GM18867 (cell line): ENCODE measurements around the gene CFAP410.
"Not testable (repeated sequence)": the region's sequence is repeated elsewhere in the genome, so short reads cannot be mapped to it uniquely, and the experiment has no call there.

ENCODE experiments used
- ATAC-seq: cut with Tn5 transposase; IDR thresholded peaks from one replicate; pipeline ENCODE4 v1.9.1; 2021; ENCODE audit warnings: mild to moderate bottlenecking, moderate library complexity; ENCODE audit not compliant: unreplicated experiment

The CFAP410 gene

DNA sequence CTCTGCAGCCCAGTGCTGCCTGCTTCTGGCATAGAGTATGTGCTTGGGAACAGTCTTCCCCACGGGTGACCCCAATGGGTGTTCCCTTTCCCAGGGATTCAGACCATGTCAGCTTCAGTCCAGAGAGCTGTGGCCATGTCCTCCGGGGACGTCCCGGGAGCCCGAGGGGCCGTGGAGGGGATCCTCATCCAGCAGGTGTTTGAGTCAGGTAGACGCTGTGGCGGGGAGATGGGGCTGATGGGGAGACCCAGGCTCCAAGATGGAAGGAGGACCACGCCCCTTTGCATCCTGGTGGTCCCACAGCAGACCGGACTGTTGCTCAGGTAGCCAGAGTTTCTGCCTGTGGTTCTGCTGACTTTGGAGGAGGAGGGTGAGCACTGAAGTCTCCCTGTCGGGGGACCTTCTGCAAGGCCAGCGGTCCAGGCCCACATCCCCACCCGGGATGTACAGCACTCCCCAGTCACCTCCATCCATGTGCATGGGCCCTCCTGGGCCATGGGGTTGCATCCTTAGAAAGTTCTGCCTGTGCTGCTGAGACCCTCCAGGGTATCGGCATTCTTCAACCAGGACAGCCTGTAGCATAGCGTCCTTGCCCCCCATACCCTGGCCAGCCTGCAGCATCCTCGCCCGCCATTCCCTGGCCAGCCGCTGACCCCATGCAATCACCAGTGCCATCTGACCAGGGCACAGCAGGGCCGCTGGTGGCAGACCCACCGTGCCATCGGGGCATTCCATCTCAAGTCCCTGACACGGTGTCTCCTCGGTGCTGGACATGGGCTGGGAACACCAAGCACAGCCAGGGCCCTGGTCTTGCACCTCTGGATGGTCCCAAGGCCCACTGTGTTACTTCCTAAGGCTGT, 50.7 kb downstream of the CFAP410 start:
- ATAC-seq: no peak

DNA sequence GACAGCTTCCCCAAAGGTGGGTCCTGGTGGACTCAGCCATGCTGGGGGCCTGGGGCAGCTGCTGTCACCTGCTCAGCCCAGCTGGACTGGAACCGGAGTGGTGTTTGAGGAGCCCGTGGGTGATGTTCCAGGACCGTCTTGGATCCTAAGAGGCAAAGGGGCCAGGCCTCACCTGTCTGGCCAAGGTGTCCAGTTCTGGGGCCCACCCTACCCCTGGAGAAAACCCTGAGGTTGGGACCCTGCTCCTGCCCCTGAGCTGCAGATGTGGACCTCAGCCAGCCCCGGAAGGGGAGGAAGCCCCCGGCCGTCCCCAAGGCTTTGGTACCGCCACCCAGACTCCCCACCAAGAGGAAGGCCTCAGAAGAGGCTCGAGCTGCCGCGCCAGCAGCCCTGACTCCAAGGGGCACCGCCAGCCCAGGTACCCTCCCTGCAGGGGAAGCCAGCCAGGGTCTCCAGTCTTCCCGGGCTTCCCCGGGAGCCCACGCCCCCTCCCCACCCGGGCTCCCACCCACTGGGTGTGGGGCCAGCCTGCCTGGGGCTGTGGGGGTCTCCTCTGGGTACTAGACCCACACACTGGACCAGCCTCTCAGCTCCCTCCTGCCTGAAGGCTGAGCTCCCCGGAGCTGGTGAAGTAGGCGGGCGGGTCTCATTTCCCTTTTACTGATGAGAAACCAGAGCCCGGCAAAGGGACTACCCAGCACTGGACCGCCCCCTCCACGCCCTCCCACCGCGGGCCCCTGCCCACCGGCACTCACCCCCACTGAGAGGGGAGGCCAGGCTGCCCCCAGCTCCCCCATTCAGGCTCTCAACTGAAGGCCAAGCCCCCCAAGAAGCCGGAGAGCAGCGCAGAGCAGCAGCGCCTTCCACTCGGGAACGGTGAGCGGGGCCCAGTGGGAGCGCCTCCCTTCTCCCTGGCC, 52.2 kb downstream of the CFAP410 start:
- no peak for ATAC-seq

- ATAC-seq: no peak
These were observed 53.0 kb downstream of the CFAP410 start for GRCh38 chr21:44286086-44286715.

GRCh38 chr21:44285138-44285992, 53.8 kb downstream of the CFAP410 start, which contains the start of gene AIRE:
TSS of gene AIRE (plus strand) at chr21:44285876. CDS start at chr21:44286007, 131 bp downstream.
- no peak for ATAC-seq

- ATAC-seq: no peak
These were observed 55.2 kb downstream of the CFAP410 start for GRCh38 chr21:44283948-44284347.

DNA sequence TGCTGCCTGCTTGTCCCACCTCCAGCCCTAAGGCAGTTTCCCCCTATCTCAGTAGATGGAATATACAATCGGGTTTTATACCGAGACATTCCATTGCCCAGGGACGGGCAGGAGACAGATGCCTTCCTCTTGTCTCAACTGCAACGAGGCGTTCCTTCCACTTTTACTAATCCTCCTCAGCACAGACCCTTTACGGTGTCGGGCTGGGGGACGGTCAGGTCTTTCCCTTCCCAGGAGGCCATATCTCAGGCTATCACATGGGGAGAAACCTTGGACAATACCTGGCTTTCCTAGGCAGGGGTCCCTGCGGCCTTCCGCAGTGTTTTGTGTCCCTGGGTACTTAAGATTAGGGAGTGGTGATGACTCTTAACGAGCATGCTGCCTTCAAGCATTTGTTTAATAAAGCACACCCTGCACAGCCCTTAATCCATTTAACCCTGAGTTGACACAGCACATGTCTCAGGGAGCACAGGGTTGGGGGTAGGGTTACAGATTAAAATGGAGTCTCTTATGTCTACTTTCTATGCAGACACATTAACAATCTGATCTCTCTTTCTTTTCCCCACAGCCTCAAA, 55.9 kb downstream of the CFAP410 start:
- ATAC-seq: not testable (repeated sequence)

DNA sequence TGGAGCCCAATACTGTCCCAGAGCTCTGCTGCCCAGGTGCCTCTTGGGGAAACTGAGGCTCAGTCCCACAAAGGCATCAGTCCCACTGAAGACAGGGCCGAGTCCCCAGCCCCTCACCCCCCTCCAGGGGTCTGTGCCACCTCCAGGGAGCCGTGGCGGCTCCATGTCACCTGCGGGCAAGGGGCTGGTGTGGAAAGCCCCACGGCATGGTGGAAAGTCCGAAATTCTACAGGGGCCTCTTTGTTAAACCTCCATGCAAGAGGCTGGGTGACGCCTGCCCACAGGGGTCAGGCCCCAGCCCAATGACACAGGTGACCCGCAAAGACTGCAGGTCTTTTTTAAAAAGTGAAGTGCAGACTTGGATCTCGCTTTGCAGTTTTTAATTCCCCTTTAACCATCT, 56.8 kb downstream of the CFAP410 start:
- ATAC-seq: no peak

DNA sequence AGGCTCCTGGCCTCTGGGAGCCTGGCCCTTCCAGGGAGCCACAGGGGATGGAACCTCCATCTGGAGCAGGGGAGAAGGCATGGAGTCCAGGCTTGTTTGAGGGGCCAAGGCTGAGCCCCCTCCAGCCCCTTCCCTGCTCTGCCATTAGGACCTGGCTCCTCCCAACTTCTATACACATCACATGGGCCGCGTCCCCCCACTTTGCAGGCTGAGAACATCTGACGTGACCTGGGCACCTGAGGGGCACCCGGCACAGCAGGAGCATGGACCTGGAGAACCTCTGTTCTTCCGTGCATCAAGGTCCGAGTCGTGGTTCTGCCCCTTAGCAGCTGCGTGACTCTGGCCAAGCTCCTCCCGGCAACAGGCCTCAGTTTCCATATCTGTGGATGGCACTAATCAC, 57.4 kb downstream of the CFAP410 start:
- ATAC-seq: no peak

- ATAC-seq: no peak
These were observed 59.6 kb downstream of the CFAP410 start for GRCh38 chr21:44279354-44280260.
